HUES48 (cell line): ENCODE results near the gene CCND1.

ENCODE experiments used
- H3K27ac ChIP-seq: one replicate; pipeline ENCODE4 v1.7.0; 2013; ENCODE audit warnings: low read depth, low read length, inconsistent platforms
- H3K27me3 ChIP-seq: 2 replicates; pipeline ENCODE4 v1.6.1; 2013; ENCODE audit warnings: mild to moderate bottlenecking, low read length; ENCODE audit not compliant: control insufficient read depth, insufficient read depth
- H3K36me3 ChIP-seq: 2 replicates; pipeline ENCODE4 v1.6.1; 2013; ENCODE audit warnings: low read length; ENCODE audit not compliant: control insufficient read depth, insufficient read depth
- H3K4me1 ChIP-seq: 2 replicates; pipeline ENCODE4 v1.6.1; 2013; ENCODE audit warnings: mild to moderate bottlenecking, low read length; ENCODE audit not compliant: control insufficient read depth, insufficient read depth
- H3K4me3 ChIP-seq: 2 replicates; pipeline ENCODE4 v1.5.1; 2013; ENCODE audit warnings: mild to moderate bottlenecking, low read depth, low read length
- H3K9ac ChIP-seq: 2 replicates; pipeline ENCODE4 v1.6.1; 2013; ENCODE audit warnings: mild to moderate bottlenecking, low read depth, low read length, moderate library complexity
- H3K9me3 ChIP-seq: 2 replicates; pipeline ENCODE4 v1.6.1; 2013; ENCODE audit warnings: low read length; ENCODE audit not compliant: control insufficient read depth, insufficient read depth

CCND1 gene

DNA sequence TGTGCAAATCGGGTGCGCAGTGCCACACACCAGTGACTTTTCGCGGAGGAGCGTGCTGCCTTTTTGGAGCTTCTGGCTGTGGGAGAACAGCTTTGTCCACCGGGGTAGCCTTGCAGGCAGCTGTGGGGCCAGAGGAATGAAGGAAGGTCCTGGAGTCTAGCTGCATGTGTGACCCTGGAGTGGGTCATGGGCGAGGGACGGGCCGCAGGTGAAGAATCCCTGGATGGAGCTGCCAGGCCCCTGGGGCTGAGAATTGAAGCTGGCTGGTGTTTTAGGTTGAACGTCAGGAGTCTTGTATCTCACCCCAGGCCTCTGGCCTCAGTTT lies 8.6 kb downstream of the CCND1 start:
- Histone ChIP-seq H3K27me3 (no peaks in the 10 kb centered on the region), H3K9me3 (no peaks in the 10 kb centered on the region), H3K36me3 (peaks cover 92% of the 10 kb centered on the region), H3K9ac (no peak overlapping the region), H3K4me3 (no peak overlapping the region), H3K4me1 (0 out of 2 replicates have a peak, but pooled peaks cover 2% of the 10 kb centered on the region), H3K27ac (no peak overlapping the region)

DNA sequence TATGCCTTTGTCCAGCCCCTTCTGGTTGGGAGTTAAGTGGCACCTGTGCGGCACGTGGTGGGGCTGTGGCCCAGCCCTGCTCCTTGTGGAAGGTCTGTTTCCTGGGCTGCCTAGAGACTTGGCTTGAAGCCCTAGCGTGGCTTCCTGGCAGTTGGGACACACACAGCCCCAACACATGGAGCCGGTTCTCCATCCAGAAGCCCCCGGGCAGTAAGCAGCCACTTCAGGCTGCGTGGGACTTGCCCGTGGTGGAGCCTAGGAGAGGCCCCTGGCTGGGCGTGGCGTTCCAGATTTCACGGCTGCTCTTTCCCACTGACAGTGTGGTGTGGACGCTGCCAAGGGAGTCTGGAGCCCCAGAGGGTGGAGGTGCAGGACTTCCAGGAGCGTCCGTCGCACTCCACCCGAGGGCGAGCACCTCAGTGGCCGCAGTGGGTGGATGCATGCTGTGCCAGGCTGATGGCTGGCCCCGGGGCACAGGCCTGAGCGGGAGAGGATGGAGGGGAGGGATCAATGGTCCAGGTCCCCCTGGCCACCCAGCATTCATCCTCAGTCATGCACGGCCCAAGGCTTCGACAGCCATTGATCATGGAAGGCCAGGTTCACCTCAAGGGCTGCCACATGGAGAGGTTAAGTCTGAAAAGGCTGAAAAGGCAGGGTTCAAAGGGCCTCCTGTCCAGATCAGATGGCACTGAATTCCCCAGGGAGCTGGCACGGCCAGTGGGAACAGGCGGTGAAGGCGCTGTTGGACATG lies 9.3 kb downstream of the CCND1 start:
- Histone ChIP-seq H3K4me3 (no peak overlapping the region), H3K9me3 (no peaks in the 10 kb centered on the region), H3K27me3 (no peaks in the 10 kb centered on the region), H3K27ac (no peak overlapping the region), H3K4me1 (no peaks in the 10 kb centered on the region), H3K36me3 (peaks cover 85% of the 10 kb centered on the region), H3K9ac (no peak overlapping the region)

DNA sequence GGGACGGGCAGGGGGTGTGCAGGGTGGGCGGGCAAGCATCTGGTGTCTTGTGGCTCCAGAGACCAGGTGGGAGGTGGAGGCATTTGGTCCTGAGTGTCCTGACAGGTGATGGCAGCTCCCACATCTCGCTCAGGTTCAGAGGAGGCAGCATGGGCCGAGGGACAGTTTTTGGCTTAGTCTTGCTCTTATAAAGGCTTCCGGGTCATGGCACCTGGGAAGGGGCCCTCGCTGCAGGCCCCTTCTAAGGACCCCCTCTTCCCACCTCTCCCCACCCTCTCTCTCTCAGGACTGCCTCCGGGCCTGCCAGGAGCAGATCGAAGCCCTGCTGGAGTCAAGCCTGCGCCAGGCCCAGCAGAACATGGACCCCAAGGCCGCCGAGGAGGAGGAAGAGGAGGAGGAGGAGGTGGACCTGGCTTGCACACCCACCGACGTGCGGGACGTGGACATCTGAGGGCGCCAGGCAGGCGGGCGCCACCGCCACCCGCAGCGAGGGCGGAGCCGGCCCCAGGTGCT lies 9.9 kb downstream of the CCND1 start:
- Histone ChIP-seq H3K9ac (no peak overlapping the region), H3K36me3 (peaks cover 79% of the 10 kb centered on the region), H3K27ac (no peak overlapping the region), H3K4me1 (no peaks in the 10 kb centered on the region), H3K27me3 (no peaks in the 10 kb centered on the region), H3K9me3 (no peaks in the 10 kb centered on the region), H3K4me3 (no peak overlapping the region)

DNA sequence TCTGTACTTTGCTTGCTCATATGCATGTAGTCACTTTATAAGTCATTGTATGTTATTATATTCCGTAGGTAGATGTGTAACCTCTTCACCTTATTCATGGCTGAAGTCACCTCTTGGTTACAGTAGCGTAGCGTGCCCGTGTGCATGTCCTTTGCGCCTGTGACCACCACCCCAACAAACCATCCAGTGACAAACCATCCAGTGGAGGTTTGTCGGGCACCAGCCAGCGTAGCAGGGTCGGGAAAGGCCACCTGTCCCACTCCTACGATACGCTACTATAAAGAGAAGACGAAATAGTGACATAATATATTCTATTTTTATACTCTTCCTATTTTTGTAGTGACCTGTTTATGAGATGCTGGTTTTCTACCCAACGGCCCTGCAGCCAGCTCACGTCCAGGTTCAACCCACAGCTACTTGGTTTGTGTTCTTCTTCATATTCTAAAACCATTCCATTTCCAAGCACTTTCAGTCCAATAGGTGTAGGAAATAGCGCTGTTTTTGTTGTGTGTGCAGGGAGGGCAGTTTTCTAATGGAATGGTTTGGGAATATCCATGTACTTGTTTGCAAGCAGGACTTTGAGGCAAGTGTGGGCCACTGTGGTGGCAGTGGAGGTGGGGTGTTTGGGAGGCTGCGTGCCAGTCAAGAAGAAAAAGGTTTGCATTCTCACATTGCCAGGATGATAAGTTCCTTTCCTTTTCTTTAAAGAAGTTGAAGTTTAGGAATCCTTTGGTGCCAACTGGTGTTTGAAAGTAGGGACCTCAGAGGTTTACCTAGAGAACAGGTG lies 11.1 kb downstream of the CCND1 start:
- no peak overlapping the region for H3K27ac ChIP-seq
- no peaks in the 10 kb centered on the region for H3K4me1 ChIP-seq
- H3K27me3 ChIP-seq = no peaks in the 10 kb centered on the region
- H3K36me3 ChIP-seq = peaks cover 75% of the 10 kb centered on the region
- H3K9me3 ChIP-seq = no peaks in the 10 kb centered on the region
- no peak overlapping the region for H3K4me3 ChIP-seq
- no peak overlapping the region for H3K9ac ChIP-seq

DNA sequence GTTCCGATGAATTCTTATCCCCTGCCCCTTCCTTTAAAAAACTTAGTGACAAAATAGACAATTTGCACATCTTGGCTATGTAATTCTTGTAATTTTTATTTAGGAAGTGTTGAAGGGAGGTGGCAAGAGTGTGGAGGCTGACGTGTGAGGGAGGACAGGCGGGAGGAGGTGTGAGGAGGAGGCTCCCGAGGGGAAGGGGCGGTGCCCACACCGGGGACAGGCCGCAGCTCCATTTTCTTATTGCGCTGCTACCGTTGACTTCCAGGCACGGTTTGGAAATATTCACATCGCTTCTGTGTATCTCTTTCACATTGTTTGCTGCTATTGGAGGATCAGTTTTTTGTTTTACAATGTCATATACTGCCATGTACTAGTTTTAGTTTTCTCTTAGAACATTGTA lies 12.0 kb downstream of the CCND1 start:
- H3K4me3 ChIP-seq = no peak overlapping the region
- H3K9ac ChIP-seq = no peak overlapping the region
- no peak overlapping the region for H3K27ac ChIP-seq
- no peaks in the 10 kb centered on the region for H3K9me3 ChIP-seq
- peaks cover 7% of the 10 kb centered on the region for H3K4me1 ChIP-seq
- no peaks in the 10 kb centered on the region for H3K27me3 ChIP-seq
- H3K36me3 ChIP-seq = peaks cover 65% of the 10 kb centered on the region

DNA sequence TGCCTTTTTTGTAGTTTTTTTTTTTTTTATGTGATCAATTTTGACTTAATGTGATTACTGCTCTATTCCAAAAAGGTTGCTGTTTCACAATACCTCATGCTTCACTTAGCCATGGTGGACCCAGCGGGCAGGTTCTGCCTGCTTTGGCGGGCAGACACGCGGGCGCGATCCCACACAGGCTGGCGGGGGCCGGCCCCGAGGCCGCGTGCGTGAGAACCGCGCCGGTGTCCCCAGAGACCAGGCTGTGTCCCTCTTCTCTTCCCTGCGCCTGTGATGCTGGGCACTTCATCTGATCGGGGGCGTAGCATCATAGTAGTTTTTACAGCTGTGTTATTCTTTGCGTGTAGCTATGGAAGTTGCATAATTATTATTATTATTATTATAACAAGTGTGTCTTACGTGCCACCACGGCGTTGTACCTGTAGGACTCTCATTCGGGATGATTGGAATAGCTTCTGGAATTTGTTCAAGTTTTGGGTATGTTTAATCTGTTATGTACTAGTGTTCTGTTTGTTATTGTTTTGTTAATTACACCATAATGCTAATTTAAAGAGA lies 12.5 kb downstream of the CCND1 start:
- no peak overlapping the region for H3K9ac ChIP-seq
- no peaks in the 10 kb centered on the region for H3K9me3 ChIP-seq
- no peak overlapping the region for H3K27ac ChIP-seq
- H3K36me3 ChIP-seq = peaks cover 60% of the 10 kb centered on the region
- no peak overlapping the region for H3K4me3 ChIP-seq
- peaks cover 11% of the 10 kb centered on the region for H3K4me1 ChIP-seq
- H3K27me3 ChIP-seq = no peaks in the 10 kb centered on the region

DNA sequence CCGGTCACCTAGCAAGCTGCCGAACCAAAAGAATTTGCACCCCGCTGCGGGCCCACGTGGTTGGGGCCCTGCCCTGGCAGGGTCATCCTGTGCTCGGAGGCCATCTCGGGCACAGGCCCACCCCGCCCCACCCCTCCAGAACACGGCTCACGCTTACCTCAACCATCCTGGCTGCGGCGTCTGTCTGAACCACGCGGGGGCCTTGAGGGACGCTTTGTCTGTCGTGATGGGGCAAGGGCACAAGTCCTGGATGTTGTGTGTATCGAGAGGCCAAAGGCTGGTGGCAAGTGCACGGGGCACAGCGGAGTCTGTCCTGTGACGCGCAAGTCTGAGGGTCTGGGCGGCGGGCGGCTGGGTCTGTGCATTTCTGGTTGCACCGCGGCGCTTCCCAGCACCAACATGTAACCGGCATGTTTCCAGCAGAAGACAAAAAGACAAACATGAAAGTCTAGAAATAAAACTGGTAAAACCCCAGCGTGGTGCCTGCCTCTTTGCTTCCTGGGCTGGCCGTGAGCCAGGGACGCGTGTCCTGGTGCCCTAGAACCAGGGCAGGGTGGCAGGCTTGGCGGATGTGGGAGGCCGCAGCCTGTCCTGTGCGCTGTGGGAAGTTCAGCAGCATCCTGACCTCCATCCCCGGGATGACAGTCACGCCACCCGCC lies 13.2 kb downstream of the CCND1 start:
- no peak overlapping the region for H3K9ac ChIP-seq
- no peaks in the 10 kb centered on the region for H3K27me3 ChIP-seq
- no peaks in the 10 kb centered on the region for H3K9me3 ChIP-seq
- peak overlapping the region; percentile 18 for H3K27ac ChIP-seq
- H3K4me3 ChIP-seq = no peak overlapping the region
- peaks cover 54% of the 10 kb centered on the region for H3K36me3 ChIP-seq
- H3K4me1 ChIP-seq = peaks cover 15% of the 10 kb centered on the region

DNA sequence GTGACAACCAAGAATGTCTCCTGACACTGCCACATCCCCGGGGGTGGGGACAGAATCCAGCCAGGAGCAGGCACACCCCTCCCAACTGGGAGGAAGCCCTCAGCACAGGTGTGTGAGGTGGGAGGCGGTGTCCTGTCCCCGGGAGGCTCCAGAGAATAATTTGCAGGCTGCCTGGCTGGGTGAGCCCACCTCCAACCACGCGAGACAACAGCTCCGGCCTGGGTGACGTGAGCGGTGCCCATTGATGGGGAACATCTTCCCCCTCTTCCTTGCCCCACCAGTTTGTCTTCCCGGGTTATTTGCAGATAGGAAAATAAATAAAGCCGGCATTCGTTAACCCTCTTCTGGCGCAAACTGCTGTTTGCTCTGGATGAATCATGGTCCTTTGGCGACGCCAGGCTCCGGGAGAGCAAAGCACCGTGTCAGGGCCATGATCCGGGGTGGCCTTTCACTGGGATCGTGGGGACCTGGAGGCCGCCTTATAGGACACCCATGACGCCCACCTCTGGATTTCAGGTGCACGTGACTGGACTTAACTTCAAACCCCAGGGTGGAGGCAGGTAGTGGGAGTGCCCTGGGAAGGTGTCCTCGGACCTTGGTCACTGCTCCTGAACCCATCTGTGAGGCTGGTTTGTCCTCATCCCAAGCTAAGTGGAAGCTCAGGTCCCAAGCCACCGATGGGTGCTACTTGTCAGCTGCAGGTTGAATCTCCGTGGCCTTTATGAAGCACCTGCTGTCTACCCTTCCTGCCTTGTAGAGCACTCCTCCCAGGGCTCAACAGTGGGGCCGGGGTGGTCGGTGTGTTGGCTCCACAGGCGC lies 13.9 kb downstream of the CCND1 start:
- peaks cover 46% of the 10 kb centered on the region for H3K36me3 ChIP-seq
- H3K27me3 ChIP-seq = no peaks in the 10 kb centered on the region
- no peak overlapping the region for H3K9ac ChIP-seq
- H3K9me3 ChIP-seq = no peaks in the 10 kb centered on the region
- H3K27ac ChIP-seq = peak overlapping the region; percentile 18
- H3K4me1 ChIP-seq = peaks cover 15% of the 10 kb centered on the region
- no peak overlapping the region for H3K4me3 ChIP-seq

DNA sequence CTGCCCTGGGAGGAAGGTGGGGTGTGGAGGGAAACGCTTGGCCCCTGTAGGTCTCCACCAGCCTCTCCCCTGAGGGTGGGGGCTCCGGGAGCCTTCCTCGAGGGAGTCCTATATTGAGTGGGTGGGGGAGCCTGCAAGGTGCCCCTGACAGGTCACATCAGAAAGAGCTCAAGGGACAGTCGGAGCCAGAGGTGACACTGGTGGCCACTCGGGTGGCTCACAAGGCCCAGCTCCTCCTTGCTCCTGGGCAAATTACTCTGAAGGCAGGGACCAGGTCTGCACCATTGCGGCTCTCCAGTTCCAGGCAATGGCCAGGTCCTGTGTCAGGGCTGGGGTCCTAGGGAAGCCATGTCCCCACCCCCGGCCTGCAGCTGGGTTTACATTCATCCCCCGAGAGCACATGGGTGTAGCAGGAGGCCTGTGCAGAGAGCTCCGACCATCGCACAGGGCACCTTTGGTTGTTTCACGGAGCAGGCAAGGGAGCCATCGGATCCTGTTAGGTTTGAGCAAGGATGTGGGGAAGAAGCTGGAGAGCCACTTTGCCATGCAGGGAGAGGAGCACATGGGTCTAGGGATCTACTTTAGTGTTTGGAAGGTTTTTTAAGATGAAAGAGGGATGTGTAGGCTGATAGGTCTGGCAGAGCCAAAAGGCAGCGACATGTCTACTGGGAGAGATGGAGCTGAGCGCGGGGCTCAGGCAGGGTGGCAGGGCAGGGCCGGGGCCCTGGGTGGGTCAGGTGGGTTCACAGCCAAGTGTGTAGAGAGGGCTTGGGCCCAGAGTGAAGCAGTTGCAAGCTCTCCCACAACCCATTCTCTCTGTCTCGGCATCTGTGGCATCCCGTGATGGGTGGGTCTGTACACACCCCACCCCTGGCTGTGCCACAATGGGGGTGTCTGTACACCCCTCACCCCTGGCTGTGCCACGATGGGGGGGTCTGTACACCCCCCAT lies 14.8 kb downstream of the CCND1 start:
- Histone ChIP-seq H3K4me3 (no peak overlapping the region), H3K27ac (no peak overlapping the region), H3K9me3 (no peaks in the 10 kb centered on the region), H3K36me3 (peaks cover 38% of the 10 kb centered on the region), H3K4me1 (peaks cover 15% of the 10 kb centered on the region), H3K9ac (no peak overlapping the region), H3K27me3 (no peaks in the 10 kb centered on the region)
